HepG2 (cell line): ENCODE measurements around the gene SART1. TPM values are rescaled to one million over a fixed set of nuclear protein-coding genes. Genes with fewer than 3 reads are reported as not detected.

ENCODE experiments used
- AKAP8 ChIP-seq: sonication (generic); formaldehyde crosslinking; IDR thresholded peaks from 2 replicates; pipeline ENCODE4 v1.5.1; 2020; ENCODE audit warnings: mild to moderate bottlenecking, missing genetic modification reagents
- BORCS8-MEF2B ChIP-seq: sonication (generic); formaldehyde crosslinking; IDR thresholded peaks from 2 replicates; pipeline ENCODE4 v1.8.0; 2022; ENCODE audit warnings: mild to moderate bottlenecking, missing genetic modification reagents
- CC2D1A ChIP-seq: sonication (generic); formaldehyde crosslinking; IDR thresholded peaks from 2 replicates; pipeline ENCODE4 v1.8.1; 2023; ENCODE audit warnings: mild to moderate bottlenecking, missing genetic modification reagents
- FOXO1 ChIP-seq: sonication (generic); formaldehyde crosslinking; IDR thresholded peaks from 2 replicates; pipeline ENCODE4 v1.4.0; 2020; ENCODE audit warnings: missing genetic modification reagents
- GLI4 ChIP-seq: sonication (generic); formaldehyde crosslinking; IDR thresholded peaks from 2 replicates; pipeline ENCODE4 v1.5.1; 2020; ENCODE audit warnings: missing genetic modification reagents, mild to moderate bottlenecking, moderate library complexity, borderline replicate concordance
- KDM3A ChIP-seq: IDR thresholded peaks from 2 replicates; pipeline ENCODE4 v1.6.1; 2018; ENCODE audit warnings: low read depth, missing compliant biosample characterization
- MED13 ChIP-seq: sonication (generic); formaldehyde crosslinking; IDR thresholded peaks from 2 replicates; pipeline ENCODE4 v1.5.0; 2020; ENCODE audit warnings: missing genetic modification reagents
- MLLT10 ChIP-seq: sonication (generic); formaldehyde crosslinking; IDR thresholded peaks from 2 replicates; pipeline ENCODE4 v1.4.0; 2020; ENCODE audit warnings: missing genetic modification reagents
- PAX8 ChIP-seq: sonication (generic); formaldehyde crosslinking; IDR thresholded peaks from 2 replicates; pipeline ENCODE4 v1.8.0; 2022; ENCODE audit warnings: mild to moderate bottlenecking, missing genetic modification reagents, borderline replicate concordance
- RNF2 ChIP-seq: fragments of 450-650 bp; conservative IDR thresholded peaks from 2 replicates; pipeline ENCODE4 v1.6.1; 2016; ENCODE audit warnings: low read depth
- ZNF251 ChIP-seq: sonication (generic); formaldehyde crosslinking; IDR thresholded peaks from 2 replicates; pipeline ENCODE4 v1.9.0; 2021; ENCODE audit warnings: mild to moderate bottlenecking, missing genetic modification reagents
- ZNF343 ChIP-seq: sonication (generic); formaldehyde crosslinking; IDR thresholded peaks from 2 replicates; pipeline ENCODE4 v1.4.0; 2020; ENCODE audit warnings: mild to moderate bottlenecking, missing genetic modification reagents
- ZNF354B ChIP-seq: sonication (generic); formaldehyde crosslinking; IDR thresholded peaks from 2 replicates; pipeline ENCODE4 v1.8.0; 2022; ENCODE audit warnings: mild to moderate bottlenecking, missing genetic modification reagents
- ZNF543 ChIP-seq: sonication (generic); formaldehyde crosslinking; IDR thresholded peaks from 2 replicates; pipeline ENCODE4 v1.4.0; 2020; ENCODE audit warnings: mild to moderate bottlenecking, missing genetic modification reagents
- polyA plus RNA-seq, 8 experiments: library from polyadenylated mRNA; depleted of rRNA in 3 of 8; stranded (reverse) in 7 of 8; unstranded in 1 of 8; fragments of >200 nt; fragmentation: Illumina TruSeq in 4 of 8; extraction: Trizol in 4 of 8; gene quantifications; 2 replicates each; pipeline versions ENCODE4 v1.2.1 to v1.2.3, GENCODE V29; 2011 to 2016; ENCODE audit warnings: low read depth in 4 of 8, missing spikeins in 1 of 8, mixed read lengths in 1 of 8; ENCODE audit not compliant: insufficient read depth in 1 of 8
- total RNA-seq, 5 experiments: library from RNA; depleted of rRNA; stranded (reverse); fragments of >200 nt; fragmentation: Illumina TruSeq; extraction: Trizol; gene quantifications; 2 replicates each; pipeline ENCODE4 v1.2.3, GENCODE V29; 2016; ENCODE audit warnings: low read depth in 1 of 5
- TF ChIP-seq, protein P1 (sequence below): sonication (generic); formaldehyde crosslinking; IDR thresholded peaks from 2 replicates; pipeline ENCODE4 v1.4.0; 2020; ENCODE audit warnings: missing genetic modification reagents, borderline replicate concordance
- TF ChIP-seq, protein P2 (sequence below): sonication (generic); formaldehyde crosslinking; IDR thresholded peaks from 2 replicates; pipeline ENCODE4 v1.8.1; 2023; ENCODE audit warnings: mild to moderate bottlenecking, missing genetic modification reagents
- TF ChIP-seq, protein P3 (sequence below): sonication (generic); formaldehyde crosslinking; IDR thresholded peaks from 2 replicates; pipeline ENCODE4 v1.8.0; 2022; ENCODE audit warnings: missing genetic modification reagents, low read depth, mild to moderate bottlenecking, borderline replicate concordance
- TF ChIP-seq, protein P4 (sequence below): sonication (generic); formaldehyde crosslinking; IDR thresholded peaks from 2 replicates; pipeline ENCODE4 v1.5.1; 2020; ENCODE audit warnings: missing genetic modification reagents, mild to moderate bottlenecking, borderline replicate concordance
- TF ChIP-seq, protein P5 (sequence below): IDR thresholded peaks from 2 replicates; pipeline ENCODE4 v1.6.1; 2012; ENCODE audit warnings: low read depth, low read length, improper control_type of control experiment

The SART1 gene
- total and polyA plus RNA-seq, 2 of the 13 experiments (the other 11 are each of a cell fraction or from before 2014, with no cell fraction given): 11.3 to 22.5 TPM

DNA sequence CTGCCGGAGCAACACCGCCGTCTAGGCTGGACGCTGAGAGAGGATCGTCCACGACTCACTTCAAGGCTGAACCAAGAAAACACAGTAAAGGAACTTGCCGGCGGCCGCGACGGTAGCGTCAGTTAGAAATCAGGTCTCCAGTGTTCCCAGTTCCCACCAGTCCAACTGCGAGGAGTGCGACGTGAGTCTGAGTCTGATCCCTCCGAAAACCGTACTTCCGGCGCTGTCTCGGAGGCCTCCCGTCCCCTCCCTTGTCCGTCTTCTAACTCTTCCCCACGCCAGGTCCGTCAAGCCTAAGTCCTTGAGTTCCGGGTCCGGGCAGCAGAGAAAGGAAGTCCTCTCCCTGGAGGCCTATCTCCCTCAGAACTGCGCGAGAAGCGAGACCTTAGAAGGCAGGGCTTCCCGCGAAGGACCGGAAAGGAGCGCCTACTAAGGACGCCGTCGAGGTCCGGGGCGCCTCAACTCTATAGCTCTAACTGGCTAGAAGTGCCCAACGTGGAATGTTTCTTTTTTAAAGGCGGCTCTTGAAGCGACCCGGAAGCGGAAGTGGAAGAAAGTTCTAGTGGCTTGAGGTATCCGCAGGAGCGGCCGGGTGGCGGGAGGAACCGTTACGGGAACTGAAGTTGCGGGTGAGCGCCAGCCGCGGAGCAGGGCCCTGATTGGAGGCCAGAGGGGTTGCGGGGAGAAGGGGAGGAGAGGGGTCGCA lies 40.6 kb downstream of the SART1 start, which contains the start of the genes BANF1 and EIF1AD (continued):
- TF ChIP-seq, protein P1, sequence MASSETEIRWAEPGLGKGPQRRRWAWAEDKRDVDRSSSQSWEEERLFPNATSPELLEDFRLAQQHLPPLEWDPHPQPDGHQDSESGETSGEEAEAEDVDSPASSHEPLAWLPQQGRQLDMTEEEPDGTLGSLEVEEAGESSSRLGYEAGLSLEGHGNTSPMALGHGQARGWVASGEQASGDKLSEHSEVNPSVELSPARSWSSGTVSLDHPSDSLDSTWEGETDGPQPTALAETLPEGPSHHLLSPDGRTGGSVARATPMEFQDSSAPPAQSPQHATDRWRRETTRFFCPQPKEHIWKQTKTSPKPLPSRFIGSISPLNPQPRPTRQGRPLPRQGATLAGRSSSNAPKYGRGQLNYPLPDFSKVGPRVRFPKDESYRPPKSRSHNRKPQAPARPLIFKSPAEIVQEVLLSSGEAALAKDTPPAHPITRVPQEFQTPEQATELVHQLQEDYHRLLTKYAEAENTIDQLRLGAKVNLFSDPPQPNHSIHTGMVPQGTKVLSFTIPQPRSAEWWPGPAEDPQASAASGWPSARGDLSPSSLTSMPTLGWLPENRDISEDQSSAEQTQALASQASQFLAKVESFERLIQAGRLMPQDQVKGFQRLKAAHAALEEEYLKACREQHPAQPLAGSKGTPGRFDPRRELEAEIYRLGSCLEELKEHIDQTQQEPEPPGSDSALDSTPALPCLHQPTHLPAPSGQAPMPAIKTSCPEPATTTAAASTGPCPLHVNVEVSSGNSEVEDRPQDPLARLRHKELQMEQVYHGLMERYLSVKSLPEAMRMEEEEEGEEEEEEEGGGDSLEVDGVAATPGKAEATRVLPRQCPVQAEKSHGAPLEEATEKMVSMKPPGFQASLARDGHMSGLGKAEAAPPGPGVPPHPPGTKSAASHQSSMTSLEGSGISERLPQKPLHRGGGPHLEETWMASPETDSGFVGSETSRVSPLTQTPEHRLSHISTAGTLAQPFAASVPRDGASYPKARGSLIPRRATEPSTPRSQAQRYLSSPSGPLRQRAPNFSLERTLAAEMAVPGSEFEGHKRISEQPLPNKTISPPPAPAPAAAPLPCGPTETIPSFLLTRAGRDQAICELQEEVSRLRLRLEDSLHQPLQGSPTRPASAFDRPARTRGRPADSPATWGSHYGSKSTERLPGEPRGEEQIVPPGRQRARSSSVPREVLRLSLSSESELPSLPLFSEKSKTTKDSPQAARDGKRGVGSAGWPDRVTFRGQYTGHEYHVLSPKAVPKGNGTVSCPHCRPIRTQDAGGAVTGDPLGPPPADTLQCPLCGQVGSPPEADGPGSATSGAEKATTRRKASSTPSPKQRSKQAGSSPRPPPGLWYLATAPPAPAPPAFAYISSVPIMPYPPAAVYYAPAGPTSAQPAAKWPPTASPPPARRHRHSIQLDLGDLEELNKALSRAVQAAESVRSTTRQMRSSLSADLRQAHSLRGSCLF (CRISPR knock-in tag): no peak
- TF ChIP-seq CC2D1A (peak; percentile 72; the same call in 1 of the 2 replicates), ZNF354B (CRISPR knock-in tag) (no peak), ZNF251 (CRISPR knock-in tag) (peak; percentile 16; the same call in 1 of the 2 replicates), FOXO1 (CRISPR knock-in tag) (peak; percentile 77), GLI4 (CRISPR knock-in tag) (peak; percentile 74; the same call in 1 of the 2 replicates), PAX8 (CRISPR knock-in tag) (0 out of 2 replicates have a peak, but pooled peaks have one; percentile 40), MLLT10 (CRISPR knock-in tag) (no peak), BORCS8-MEF2B (CRISPR knock-in tag) (no peak), RNF2 (peak; percentile 91), ZNF543 (CRISPR knock-in tag) (peak; percentile 94), MED13 (no peak), AKAP8 (no peak; the same call in 1 of the 2 replicates), KDM3A (CRISPR knock-in tag) (peak; percentile 95), ZNF343 (CRISPR knock-in tag) (peak; percentile 94)
- TF ChIP-seq, protein P2, sequence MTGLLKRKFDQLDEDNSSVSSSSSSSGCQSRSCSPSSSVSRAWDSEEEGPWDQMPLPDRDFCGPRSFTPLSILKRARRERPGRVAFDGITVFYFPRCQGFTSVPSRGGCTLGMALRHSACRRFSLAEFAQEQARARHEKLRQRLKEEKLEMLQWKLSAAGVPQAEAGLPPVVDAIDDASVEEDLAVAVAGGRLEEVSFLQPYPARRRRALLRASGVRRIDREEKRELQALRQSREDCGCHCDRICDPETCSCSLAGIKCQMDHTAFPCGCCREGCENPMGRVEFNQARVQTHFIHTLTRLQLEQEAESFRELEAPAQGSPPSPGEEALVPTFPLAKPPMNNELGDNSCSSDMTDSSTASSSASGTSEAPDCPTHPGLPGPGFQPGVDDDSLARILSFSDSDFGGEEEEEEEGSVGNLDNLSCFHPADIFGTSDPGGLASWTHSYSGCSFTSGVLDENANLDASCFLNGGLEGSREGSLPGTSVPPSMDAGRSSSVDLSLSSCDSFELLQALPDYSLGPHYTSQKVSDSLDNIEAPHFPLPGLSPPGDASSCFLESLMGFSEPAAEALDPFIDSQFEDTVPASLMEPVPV (CRISPR knock-in tag): peak; percentile 55; the same call in 1 of the 2 replicates
- TF ChIP-seq, protein P3, sequence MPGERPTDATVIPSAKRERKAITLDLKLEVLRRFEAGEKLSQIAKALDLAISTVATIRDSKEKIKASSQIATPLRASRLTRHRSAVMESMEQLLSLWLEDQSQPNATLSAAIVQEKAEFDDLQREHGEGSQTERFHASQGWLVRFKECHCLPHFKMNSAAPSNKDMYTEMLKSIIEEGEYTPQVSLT (CRISPR knock-in tag): no peak
- TF ChIP-seq, protein P4, sequence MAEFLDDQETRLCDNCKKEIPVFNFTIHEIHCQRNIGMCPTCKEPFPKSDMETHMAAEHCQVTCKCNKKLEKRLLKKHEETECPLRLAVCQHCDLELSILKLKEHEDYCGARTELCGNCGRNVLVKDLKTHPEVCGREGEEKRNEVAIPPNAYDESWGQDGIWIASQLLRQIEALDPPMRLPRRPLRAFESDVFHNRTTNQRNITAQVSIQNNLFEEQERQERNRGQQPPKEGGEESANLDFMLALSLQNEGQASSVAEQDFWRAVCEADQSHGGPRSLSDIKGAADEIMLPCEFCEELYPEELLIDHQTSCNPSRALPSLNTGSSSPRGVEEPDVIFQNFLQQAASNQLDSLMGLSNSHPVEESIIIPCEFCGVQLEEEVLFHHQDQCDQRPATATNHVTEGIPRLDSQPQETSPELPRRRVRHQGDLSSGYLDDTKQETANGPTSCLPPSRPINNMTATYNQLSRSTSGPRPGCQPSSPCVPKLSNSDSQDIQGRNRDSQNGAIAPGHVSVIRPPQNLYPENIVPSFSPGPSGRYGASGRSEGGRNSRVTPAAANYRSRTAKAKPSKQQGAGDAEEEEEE: no peak
- TF ChIP-seq, protein P5, sequence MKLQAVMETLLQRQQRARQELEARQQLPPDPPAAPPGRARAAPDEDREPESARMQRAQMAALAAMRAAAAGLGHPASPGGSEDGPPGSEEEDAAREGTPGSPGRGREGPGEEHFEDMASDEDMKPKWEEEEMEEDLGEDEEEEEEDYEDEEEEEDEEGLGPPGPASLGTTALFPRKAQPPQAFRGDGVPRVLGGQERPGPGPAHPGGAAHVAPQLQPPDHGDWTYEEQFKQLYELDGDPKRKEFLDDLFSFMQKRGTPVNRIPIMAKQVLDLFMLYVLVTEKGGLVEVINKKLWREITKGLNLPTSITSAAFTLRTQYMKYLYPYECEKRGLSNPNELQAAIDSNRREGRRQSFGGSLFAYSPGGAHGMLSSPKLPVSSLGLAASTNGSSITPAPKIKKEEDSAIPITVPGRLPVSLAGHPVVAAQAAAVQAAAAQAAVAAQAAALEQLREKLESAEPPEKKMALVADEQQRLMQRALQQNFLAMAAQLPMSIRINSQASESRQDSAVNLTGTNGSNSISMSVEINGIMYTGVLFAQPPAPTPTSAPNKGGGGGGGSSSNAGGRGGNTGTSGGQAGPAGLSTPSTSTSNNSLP: no peak
